ENCODE data around the gene YIPF6. TPM values are rescaled to one million over a fixed set of nuclear protein-coding genes. Genes with fewer than 3 reads are reported as not detected.

YIPF6 gene
- polyA plus RNA-seq, 1 donor (not counting 4 experiments of a cell fraction or from before 2014, with no cell fraction given): 20.2 TPM

GRCh38 chrX:68463880-68464279 lies 35.0 kb upstream of the YIPF6 start:
- Histone ChIP-seq H2AFZ (ENCODE audit: control insufficient read depth, low read length) (no peak overlapping the region), H4K20me1 (ENCODE audit: control insufficient read depth, extremely low read depth, insufficient read depth, low read length) (no peaks in the 10 kb centered on the region), H3K27me3 (ENCODE audit: control insufficient read depth, extremely low read depth, insufficient read depth, low read length) (no peaks in the 10 kb centered on the region), H3K36me3 (ENCODE audit: control insufficient read depth in 2 of 2, extremely low read depth in 1 of 2, insufficient read depth in 2 of 2, low read length in 2 of 2) (no peaks in the 10 kb centered on the region), H3K9me3 (ENCODE audit: control insufficient read depth, low read depth, low read length) (no peaks in the 10 kb centered on the region), H3K4me2 (ENCODE audit: control insufficient read depth, extremely low read depth, insufficient read depth, low read depth, low read length) (no peak overlapping the region), H3K4me3 (ENCODE audit: control insufficient read depth in 2 of 3, extremely low read depth in 1 of 3, insufficient read depth in 2 of 3, low read depth in 1 of 3, low read length in 3 of 3) (no peak overlapping the region), H3K9ac (ENCODE audit: control insufficient read depth, extremely low read depth, insufficient read depth, low read length) (no peak overlapping the region), H3K4me1 (ENCODE audit: control insufficient read depth, extremely low read depth, insufficient read depth, low read length) (no peaks in the 10 kb centered on the region), H3K27ac (ENCODE audit: control insufficient read depth, insufficient read depth, low read length) (no peak overlapping the region), H3K9me1 (ENCODE audit: control insufficient read depth, extremely low read depth, insufficient read depth, low read length) (no peaks in the 10 kb centered on the region), H3K79me2 (ENCODE audit: control insufficient read depth, insufficient read depth, low read length) (no peaks in the 10 kb centered on the region)
- no peak for DNase-seq (ENCODE audit: low read depth, low spot score)
- TF ChIP-seq CTCF (optimal IDR thresholded peaks at IDR 0.05 in 1 of 3, IDR thresholded peaks at IDR 0.05 in 1 of 3, conservative IDR thresholded peaks at IDR 0.05 in 1 of 3; ENCODE audit: extremely low read depth in 1 of 3, insufficient read depth in 2 of 3, low read length in 3 of 3): no peak
- TF ChIP-seq EZH2 (IDR thresholded peaks at IDR 0.05; ENCODE audit: low read length): no peak
- no peak for FAIRE-seq
- dilution Hi-C loops (cut with MboI; ENCODE audit: extremely low pct_ligation_motif_present, low sequenced_read_pairs): no loop called here

- DNase-seq (ENCODE audit: low read depth, low spot score) (no peak), FAIRE-seq (no peak)
- dilution Hi-C loops (cut with MboI; ENCODE audit: extremely low pct_ligation_motif_present, low sequenced_read_pairs): no loop called here
Observed at GRCh38 chrX:68464796-68465195, 34.1 kb upstream of the YIPF6 start.

More at GRCh38 chrX:68464796-68465195, 34.1 kb upstream of the YIPF6 start:
- H3K36me3 ChIP-seq (ENCODE audit: control insufficient read depth in 2 of 2, extremely low read depth in 1 of 2, insufficient read depth in 2 of 2, low read length in 2 of 2): no peaks in the 10 kb centered on the region
- H3K27ac ChIP-seq (ENCODE audit: control insufficient read depth, insufficient read depth, low read length): no peak overlapping the region
- no peaks in the 10 kb centered on the region for H3K9me3 ChIP-seq (ENCODE audit: control insufficient read depth, low read depth, low read length)
- H3K27me3 ChIP-seq (ENCODE audit: control insufficient read depth, extremely low read depth, insufficient read depth, low read length): no peaks in the 10 kb centered on the region
- no peaks in the 10 kb centered on the region for H3K79me2 ChIP-seq (ENCODE audit: control insufficient read depth, insufficient read depth, low read length)
- no peaks in the 10 kb centered on the region for H3K4me1 ChIP-seq (ENCODE audit: control insufficient read depth, extremely low read depth, insufficient read depth, low read length)
- no peak overlapping the region for H2AFZ ChIP-seq (ENCODE audit: control insufficient read depth, low read length)
- no peaks in the 10 kb centered on the region for H4K20me1 ChIP-seq (ENCODE audit: control insufficient read depth, extremely low read depth, insufficient read depth, low read length)
- H3K9me1 ChIP-seq (ENCODE audit: control insufficient read depth, extremely low read depth, insufficient read depth, low read length): no peaks in the 10 kb centered on the region
- no peak overlapping the region for H3K9ac ChIP-seq (ENCODE audit: control insufficient read depth, extremely low read depth, insufficient read depth, low read length)
- H3K4me3 ChIP-seq (ENCODE audit: control insufficient read depth in 2 of 3, extremely low read depth in 1 of 3, insufficient read depth in 2 of 3, low read depth in 1 of 3, low read length in 3 of 3): no peak overlapping the region
- H3K4me2 ChIP-seq (ENCODE audit: control insufficient read depth, extremely low read depth, insufficient read depth, low read depth, low read length): no peak overlapping the region
- TF ChIP-seq CTCF (optimal IDR thresholded peaks at IDR 0.05 in 1 of 3, IDR thresholded peaks at IDR 0.05 in 1 of 3, conservative IDR thresholded peaks at IDR 0.05 in 1 of 3; ENCODE audit: extremely low read depth in 1 of 3, insufficient read depth in 2 of 3, low read length in 3 of 3) (no peak), EZH2 (IDR thresholded peaks at IDR 0.05; ENCODE audit: low read length) (no peak)
